H1 (cell line): ENCODE data around the gene CNOT9. TPM values are rescaled to one million over a fixed set of nuclear protein-coding genes. Genes with fewer than 3 reads are reported as not detected.
A peak's percentile ranks its signal among the peaks of the same experiment; 100 is the strongest.

ENCODE experiments used
- KDM4A ChIP-seq: IDR thresholded peaks from one replicate; pipeline ENCODE4 v1.7.1; 2012; ENCODE audit warnings: low read depth, mild to moderate bottlenecking, moderate library complexity, low read length, inconsistent platforms; ENCODE audit not compliant: severe bottlenecking
- MAFK ChIP-seq: IDR thresholded peaks from 2 replicates; pipeline ENCODE4 v1.6.1; 2012; ENCODE audit warnings: low read depth, mild to moderate bottlenecking, improper control_type of control experiment, low read length
- NRF1 ChIP-seq: IDR thresholded peaks from 2 replicates; pipeline ENCODE4 v1.6.1; 2011; ENCODE audit warnings: mild to moderate bottlenecking, low read depth, low read length, improper control_type of control experiment
- RAD21 ChIP-seq, 2 experiments: IDR thresholded peaks in 1 of 2; conservative IDR thresholded peaks in 1 of 2; 2 replicates each; pipeline ENCODE4 v1.6.1; 2011; ENCODE audit warnings: low read depth in 2 of 2, low read length in 2 of 2, improper control_type of control experiment in 1 of 2, inconsistent platforms in 1 of 2, mild to moderate bottlenecking in 1 of 2, moderate library complexity in 1 of 2
- RNF2 ChIP-seq: fragments of 200-900, 300-1000 bp; sonication (generic); IDR thresholded peaks from 2 replicates; pipeline ENCODE4 v1.7.1; 2016; ENCODE audit warnings: borderline replicate concordance, low read depth, mild to moderate bottlenecking, antibody characterized with exemption, low read length; ENCODE audit not compliant: poor library complexity, severe bottlenecking; ENCODE audit errors: missing control alignments
- SAP30 ChIP-seq: fragments of 300-600 bp; sonication (generic); IDR thresholded peaks from 2 replicates; pipeline ENCODE4 v1.7.1; 2012; ENCODE audit warnings: low read length, moderate library complexity, mild to moderate bottlenecking, inconsistent platforms; ENCODE audit not compliant: insufficient read depth, insufficient replicate concordance
- SP2 ChIP-seq: IDR thresholded peaks from 2 replicates; pipeline ENCODE4 v1.6.1; 2012; ENCODE audit warnings: mild to moderate bottlenecking, low read length, inconsistent platforms
- polyA plus RNA-seq, 7 experiments: library from polyadenylated mRNA; depleted of rRNA in 3 of 7; stranded (reverse) in 5 of 7; unstranded in 2 of 7; fragments of >200 nt in 5 of 7; fragments of 200-250 nt in 2 of 7; gene quantifications; 1 replicate in 5 of 7; 2 replicates in 1 of 7; 4 replicates in 1 of 7; pipeline versions ENCODE4 v1.2.1 to v1.2.3, GENCODE V29; 2011 to 2013; ENCODE audit warnings: missing spikeins in 2 of 7, mixed read lengths in 2 of 7
- total RNA-seq: library from RNA; stranded (reverse); fragmentation: NEBNext Ultra II Directional; extraction: Animal tissue kit (Norgen Biotek cat#: 25700); gene quantifications from 2 replicates; pipeline ENCODE4 v1.2.1, GENCODE V29; 2021
- TF ChIP-seq, protein P1 (sequence below): fragments of 300-600 bp; sonication (generic); IDR thresholded peaks from 2 replicates; pipeline ENCODE4 v1.7.1; 2012; ENCODE audit warnings: low read length, moderate library complexity, mild to moderate bottlenecking, inconsistent platforms; ENCODE audit not compliant: insufficient replicate concordance

CNOT9 gene
- total and polyA plus RNA-seq, 2 of the 8 experiments (the other 6 are each of a cell fraction or from before 2014, with no cell fraction given) = 79.3 to 81.2 TPM

GRCh38 chr2:218583983-218584850 lies 15.6 kb downstream of the CNOT9 start (continued):
- TF ChIP-seq, protein P1, sequence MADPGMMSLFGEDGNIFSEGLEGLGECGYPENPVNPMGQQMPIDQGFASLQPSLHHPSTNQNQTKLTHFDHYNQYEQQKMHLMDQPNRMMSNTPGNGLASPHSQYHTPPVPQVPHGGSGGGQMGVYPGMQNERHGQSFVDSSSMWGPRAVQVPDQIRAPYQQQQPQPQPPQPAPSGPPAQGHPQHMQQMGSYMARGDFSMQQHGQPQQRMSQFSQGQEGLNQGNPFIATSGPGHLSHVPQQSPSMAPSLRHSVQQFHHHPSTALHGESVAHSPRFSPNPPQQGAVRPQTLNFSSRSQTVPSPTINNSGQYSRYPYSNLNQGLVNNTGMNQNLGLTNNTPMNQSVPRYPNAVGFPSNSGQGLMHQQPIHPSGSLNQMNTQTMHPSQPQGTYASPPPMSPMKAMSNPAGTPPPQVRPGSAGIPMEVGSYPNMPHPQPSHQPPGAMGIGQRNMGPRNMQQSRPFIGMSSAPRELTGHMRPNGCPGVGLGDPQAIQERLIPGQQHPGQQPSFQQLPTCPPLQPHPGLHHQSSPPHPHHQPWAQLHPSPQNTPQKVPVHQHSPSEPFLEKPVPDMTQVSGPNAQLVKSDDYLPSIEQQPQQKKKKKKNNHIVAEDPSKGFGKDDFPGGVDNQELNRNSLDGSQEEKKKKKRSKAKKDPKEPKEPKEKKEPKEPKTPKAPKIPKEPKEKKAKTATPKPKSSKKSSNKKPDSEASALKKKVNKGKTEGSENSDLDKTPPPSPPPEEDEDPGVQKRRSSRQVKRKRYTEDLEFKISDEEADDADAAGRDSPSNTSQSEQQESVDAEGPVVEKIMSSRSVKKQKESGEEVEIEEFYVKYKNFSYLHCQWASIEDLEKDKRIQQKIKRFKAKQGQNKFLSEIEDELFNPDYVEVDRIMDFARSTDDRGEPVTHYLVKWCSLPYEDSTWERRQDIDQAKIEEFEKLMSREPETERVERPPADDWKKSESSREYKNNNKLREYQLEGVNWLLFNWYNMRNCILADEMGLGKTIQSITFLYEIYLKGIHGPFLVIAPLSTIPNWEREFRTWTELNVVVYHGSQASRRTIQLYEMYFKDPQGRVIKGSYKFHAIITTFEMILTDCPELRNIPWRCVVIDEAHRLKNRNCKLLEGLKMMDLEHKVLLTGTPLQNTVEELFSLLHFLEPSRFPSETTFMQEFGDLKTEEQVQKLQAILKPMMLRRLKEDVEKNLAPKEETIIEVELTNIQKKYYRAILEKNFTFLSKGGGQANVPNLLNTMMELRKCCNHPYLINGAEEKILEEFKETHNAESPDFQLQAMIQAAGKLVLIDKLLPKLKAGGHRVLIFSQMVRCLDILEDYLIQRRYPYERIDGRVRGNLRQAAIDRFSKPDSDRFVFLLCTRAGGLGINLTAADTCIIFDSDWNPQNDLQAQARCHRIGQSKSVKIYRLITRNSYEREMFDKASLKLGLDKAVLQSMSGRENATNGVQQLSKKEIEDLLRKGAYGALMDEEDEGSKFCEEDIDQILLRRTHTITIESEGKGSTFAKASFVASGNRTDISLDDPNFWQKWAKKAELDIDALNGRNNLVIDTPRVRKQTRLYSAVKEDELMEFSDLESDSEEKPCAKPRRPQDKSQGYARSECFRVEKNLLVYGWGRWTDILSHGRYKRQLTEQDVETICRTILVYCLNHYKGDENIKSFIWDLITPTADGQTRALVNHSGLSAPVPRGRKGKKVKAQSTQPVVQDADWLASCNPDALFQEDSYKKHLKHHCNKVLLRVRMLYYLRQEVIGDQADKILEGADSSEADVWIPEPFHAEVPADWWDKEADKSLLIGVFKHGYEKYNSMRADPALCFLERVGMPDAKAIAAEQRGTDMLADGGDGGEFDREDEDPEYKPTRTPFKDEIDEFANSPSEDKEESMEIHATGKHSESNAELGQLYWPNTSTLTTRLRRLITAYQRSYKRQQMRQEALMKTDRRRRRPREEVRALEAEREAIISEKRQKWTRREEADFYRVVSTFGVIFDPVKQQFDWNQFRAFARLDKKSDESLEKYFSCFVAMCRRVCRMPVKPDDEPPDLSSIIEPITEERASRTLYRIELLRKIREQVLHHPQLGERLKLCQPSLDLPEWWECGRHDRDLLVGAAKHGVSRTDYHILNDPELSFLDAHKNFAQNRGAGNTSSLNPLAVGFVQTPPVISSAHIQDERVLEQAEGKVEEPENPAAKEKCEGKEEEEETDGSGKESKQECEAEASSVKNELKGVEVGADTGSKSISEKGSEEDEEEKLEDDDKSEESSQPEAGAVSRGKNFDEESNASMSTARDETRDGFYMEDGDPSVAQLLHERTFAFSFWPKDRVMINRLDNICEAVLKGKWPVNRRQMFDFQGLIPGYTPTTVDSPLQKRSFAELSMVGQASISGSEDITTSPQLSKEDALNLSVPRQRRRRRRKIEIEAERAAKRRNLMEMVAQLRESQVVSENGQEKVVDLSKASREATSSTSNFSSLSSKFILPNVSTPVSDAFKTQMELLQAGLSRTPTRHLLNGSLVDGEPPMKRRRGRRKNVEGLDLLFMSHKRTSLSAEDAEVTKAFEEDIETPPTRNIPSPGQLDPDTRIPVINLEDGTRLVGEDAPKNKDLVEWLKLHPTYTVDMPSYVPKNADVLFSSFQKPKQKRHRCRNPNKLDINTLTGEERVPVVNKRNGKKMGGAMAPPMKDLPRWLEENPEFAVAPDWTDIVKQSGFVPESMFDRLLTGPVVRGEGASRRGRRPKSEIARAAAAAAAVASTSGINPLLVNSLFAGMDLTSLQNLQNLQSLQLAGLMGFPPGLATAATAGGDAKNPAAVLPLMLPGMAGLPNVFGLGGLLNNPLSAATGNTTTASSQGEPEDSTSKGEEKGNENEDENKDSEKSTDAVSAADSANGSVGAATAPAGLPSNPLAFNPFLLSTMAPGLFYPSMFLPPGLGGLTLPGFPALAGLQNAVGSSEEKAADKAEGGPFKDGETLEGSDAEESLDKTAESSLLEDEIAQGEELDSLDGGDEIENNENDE = no peak
- TF ChIP-seq SAP30 (no peak), RAD21 (IDR thresholded peaks at IDR 0.05 in 1 of 2, conservative IDR thresholded peaks at IDR 0.05 in 1 of 2; ENCODE audit: low read depth in 2 of 2, low read length in 2 of 2) (peak in 1 of 2 experiments; percentile 7; a peak in 1 of 4 replicates), KDM4A (no peak), RNF2 (no peak), NRF1 (no peak), SP2 (no peak), MAFK (no peak)
